Stimulated activated CD8-positive, alpha-beta memory T cell treated with anti-CD3 and anti-CD28 coated beads, Interleukin-4, amount 100 ng/mL, for 48 hours (primary cell): ENCODE data around the gene SNN.

Experiments used
- DNase-seq: peaks from one replicate; pipeline ENCODE4 v3.0.0-alpha.2; 2020

The SNN gene

DNA sequence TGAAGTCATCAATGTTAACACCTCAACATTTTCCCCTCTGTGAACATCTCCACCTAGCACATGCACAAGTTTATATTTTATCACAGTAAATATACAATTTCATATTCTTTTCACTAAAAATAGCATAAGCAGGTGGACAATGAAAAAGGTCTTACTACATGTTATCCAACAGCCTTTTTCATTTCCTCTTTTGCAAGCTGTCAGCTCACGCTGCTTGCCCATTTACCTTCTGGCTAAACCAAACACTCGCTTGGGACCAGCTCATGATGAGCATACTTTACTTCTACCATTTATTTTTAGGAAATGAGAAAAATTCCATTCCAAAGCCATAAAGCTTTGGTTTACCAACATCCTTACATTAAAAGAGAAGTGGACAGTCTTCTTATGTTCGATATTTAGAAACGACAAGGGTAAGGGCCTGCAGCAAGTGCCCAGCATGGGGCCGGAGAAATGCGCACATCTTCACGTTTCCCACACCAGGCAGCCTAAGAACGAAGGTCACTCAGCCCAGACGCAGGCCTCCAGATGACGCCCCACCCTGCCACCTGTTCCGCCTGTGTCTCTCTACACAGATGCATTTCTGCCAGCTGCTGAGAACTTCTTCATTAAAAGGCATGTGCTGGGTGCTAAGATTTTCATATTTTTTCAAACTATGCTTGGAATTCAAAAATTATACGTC, 13.9 kb downstream of the SNN start:
- no peak for DNase-seq

DNA sequence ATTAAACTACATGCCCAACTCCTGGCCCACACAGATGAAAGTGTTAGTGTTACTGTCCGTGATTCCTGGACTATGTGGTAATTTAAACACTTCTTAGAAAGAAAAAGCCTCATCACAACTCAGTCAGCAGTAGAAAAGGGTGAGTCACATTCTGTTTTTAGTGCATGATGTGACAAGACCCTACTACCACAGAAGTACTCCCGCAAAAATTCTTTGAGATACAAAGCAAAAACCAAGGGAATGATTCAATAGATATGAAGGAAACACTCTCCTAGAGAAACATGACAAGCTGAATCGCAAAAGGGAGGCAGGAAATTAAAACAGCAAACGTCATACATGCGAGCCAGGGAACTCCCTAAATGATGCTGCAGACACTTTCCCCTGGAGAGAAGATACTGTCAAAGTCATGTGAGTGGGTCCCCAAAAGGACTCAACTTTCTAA, 14.4 kb downstream of the SNN start:
- no peak for DNase-seq

DNA sequence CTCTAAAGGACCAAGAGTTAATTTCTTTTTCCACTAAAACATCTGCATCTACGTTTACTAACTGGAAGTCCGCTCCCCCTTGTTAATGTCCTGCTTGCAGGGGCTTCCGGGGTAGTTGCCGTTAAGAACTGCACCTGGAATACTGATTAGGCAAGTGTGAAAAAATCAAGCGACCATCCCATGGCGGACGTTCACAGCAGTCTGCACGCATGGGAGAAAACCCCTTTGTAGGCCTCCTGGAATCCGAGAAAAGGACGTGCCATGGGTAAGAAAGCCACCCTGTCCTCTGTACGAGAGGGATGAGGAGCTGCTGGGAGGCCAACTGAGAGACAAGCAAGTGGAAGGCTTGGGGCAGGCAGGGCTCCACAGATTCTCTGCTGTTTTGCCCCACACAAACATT, 14.9 kb downstream of the SNN start:
- no peak for DNase-seq

DNA sequence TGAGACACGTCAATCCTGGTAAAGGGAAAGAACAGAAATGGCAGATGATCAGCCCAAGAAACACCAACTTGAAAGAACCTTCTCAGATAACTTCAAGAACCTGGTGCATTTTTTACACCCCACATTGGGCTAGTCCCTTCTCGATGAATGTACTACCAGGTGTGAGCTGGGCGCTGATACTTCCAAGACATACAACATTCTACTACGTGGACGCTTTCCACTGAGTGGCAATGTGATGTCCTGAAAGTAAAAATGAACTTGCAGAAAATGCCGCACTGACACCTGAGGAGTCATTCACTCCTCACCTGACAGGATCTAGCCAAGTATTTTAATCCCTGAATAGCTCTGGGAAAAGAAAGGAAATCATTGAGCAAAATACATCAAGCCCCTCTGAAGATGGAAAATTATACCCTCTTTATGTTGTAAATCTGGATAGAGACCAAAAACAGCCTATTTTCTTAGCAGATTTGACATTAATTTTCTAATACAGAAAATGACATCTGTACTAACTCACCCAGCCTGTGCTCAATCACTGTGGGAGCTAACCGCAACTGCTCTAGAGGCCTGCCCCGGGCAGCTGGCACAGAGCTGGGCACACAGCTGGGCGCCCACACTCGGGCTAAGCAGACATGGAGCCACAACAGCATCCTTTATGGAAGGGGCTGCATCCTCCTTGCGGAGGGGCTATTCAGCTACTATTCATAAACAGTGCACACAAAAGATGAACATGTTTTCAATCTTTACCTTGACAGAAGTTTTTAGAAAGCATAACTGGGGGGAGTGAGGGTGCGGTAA, 16.2 kb downstream of the SNN start:
- DNase-seq = no peak

DNA sequence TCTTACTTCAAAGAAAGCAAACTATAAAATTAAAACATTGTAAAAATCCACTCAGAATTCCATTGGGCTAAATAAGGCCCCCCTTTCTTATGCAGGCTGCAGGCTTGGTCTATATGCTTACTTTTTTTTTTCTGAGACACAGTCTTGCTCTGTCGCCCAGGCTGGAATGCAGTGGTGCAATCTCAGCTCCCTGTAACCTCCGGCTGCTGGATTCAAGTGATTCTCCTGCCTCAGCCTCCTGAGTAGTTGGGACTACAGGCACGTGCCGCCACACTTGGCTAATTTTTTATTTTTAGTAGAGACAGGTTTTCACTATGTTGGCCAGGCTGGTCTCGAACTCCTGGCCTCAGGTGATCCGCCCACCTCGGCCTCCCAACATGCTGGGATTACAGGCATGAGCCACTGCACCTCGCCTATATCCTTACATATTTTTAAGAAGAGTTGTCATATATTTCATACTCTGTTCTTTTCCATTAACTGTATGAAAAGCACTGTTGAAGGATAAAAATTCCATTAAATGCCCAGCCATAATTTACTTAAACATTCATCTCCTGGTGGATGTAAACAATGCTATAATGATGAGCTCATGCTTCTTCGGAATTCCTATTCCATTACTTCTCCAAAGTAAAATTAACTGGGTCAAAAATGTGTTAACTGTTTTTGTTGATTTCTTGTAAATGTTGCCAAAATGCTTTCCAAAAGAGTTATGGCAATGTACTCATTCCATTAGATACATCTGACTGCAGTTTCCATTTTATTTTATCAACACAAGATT, 17.8 kb downstream of the SNN start:
- no peak for DNase-seq

DNA sequence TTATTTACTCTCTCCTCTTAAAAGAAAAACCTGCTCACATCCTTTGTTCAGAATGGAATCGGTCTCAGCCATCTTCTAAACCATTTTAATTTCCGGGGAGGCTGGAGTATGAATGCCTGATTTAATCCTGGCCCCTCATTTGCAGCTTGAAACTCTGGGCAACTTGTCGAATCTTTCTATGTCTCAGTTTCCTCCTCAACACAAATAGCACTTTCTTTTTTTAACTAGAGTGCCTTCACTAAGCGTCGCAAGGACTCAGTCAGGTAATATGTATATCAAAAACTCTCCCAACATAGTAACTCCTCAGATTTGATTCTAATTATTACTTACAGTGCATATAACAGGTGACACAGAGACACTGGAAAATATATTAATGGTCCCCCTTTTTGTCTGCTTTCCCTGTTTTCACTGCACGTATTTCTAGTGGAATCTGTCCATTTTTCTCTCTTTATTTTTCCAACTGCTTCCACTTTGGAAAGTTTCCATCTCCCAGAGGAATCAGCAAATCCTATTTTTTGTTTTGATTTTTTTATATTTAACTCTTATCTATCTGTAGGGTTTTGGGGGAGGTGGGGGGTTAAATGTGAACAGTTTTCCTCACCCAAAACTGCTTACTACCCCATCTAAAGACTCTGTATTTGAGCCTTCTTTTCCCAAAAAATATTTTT, 18.6 kb downstream of the SNN start:
- no peak for DNase-seq

DNA sequence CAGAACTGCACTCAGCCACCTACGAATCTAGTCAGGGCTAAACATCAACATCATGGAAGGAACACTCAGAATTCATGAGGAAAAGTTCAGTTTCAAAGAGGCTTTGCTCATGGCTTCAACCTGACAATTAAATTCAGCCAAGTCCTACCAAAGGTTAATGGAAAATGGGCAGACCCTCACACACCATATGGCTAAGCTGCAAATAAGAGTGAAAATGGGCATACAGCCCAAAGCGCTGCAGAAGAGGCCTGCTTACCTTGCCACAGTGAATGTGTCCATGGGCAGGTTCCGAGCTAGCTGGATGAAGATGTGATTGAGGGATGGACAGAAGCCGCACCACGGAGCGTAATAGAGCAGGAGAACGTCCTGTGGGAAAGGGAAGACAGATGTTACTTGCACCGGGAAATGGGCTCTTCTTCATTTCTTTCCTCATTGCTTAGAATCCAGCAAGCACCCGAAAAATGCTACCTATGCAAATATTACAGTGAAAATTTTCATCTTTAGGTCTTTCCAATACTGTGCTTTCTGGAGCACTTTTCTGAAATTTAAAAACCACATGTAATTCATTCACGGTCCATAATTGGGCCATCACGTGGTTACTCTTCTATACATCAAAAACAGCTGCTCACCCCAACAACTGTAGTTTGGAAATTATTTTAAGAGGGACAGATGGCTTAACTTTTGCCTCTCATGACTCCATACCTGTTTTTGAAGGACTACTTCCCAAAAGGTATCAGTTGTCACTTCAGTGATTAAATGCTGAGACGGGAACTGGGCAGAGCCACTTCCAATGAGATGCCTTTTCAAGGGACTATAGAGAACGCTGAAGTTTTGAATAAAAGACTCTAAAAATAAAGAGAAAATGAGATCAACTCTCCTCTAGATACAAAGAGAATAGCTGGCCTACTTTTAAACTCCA, 19.6 kb downstream of the SNN start:
- DNase-seq = no peak

DNA sequence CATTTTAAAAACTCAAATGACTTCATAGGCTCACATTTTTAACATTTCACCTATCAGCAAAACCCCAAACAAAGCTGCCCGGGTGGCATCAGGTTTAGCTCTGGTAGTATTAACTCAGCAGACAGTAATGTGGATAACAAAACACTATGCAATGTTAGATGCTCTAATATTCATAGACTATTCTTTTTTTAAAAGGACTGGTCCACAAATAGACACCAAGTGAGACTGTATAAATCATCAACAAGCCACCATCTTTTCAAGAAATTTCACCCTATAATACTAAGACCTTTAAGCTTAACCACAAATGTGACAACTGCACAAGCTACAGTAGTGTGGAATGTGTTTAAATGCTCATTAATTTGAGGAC, 20.2 kb downstream of the SNN start:
- no peak for DNase-seq

DNA sequence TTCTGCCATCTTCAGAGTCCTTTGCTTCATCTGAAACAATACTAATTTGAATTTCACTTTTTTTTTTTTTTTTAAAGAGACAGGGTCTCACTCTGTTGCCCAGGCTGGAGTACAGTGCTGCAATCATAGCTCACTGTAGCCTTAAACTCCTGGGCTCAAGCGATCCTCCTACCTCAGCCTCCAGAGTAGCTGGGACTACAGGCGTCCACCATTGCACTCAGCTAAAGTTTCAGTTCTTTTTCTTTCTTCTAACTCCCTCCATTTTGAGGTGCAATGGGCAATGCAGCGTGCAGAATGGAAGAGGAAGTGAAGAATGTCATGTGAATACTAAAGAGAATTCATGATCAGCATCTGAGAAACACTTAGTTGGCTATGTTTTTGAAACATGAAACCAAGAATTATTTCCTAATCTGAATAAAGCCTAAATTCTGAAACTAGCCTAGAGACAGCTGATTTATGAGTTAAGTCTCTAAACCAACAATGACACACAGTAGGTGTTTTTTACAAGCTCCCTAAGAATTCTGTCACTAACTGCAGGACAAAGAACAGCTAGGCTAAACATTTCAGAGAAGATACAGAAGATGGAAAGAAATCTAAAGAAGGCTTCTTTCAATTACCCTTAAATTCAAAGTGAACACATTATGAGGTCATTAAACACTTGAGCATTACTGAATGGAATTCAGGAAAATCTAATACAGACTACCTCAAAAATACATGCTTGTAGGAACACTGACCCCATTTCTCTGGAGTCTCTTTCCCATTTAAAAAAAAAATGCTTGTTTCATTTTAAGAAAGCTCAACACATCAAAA, 21.0 kb downstream of the SNN start:
- no peak for DNase-seq

DNA sequence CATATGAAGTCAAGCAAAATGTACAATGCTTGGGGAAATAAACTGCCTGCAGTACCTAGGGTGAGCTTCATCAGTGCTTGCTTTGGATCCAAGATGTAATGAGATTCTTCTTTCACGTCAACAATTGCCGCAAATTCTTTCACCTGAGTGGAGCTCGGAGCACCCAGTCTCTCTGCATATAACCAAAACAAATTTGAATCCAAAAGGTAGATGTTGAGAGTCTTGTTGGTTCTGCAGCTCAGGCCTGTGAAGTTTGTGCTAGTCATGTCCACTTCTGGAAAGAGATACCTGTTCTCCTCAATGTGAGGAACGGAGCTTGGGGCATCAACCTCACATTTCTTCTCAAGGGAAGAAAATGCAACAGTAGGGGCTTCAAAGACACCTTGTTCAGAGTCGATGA, 23.0 kb downstream of the SNN start:
- DNase-seq = no peak

DNA sequence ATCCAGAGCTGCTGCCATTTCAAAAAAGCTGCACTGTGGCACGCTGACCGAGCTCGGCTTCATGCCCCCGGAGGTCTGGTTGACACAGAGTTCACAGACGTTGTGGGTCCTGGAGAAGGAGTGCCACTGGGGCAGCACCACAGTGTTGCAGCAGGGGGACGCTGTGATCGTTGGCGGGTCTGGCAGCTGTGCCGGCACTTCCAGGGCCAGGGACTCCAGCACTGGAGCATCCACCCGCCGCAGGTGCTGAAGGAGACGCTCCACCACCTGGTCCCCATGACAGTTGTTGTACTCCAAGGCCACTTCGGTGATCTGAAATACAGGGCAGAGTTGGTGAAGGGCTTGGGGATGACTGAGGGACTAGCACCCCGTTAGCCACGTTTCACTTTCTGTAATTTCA, 23.5 kb downstream of the SNN start:
- DNase-seq = no peak

DNA sequence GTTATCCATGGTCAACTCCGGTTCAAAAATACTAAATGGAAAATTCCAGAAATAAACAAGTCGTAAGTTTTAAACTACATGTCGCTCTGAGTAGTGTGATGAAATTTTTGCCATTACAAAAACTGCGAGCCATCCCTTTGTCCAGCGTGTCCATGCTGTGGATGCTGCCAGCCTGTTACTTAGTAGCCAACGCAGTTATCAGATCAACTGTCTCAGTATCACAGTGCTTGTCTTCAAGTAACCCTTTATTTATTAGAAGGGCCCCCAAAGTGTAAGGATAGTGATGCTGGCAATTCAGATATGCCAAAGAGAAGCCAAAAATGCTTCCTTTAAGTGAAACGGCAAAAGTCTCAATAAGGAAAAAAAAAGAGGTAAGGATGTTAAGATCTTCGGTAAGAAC, 23.9 kb downstream of the SNN start:
- no peak for DNase-seq

DNA sequence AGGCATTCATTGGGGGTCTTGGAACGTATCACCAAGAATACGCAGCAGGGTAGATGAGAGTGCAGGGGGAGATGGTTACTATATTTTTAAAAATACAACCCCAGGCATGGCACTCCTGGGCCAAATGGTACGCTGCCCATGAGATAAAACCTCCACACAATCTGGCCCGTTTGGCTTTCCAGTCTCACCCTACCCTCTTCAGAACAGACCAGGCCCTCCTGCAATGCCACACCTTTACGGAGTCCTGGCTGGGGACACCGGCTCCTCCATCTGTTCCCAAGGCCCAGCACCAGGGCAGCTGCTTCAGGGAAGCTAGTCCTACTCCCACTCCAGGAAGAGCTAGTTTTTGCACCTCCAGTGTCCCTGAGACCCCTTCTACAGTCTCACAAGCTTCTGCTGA, 24.4 kb downstream of the SNN start:
- no peak for DNase-seq

DNA sequence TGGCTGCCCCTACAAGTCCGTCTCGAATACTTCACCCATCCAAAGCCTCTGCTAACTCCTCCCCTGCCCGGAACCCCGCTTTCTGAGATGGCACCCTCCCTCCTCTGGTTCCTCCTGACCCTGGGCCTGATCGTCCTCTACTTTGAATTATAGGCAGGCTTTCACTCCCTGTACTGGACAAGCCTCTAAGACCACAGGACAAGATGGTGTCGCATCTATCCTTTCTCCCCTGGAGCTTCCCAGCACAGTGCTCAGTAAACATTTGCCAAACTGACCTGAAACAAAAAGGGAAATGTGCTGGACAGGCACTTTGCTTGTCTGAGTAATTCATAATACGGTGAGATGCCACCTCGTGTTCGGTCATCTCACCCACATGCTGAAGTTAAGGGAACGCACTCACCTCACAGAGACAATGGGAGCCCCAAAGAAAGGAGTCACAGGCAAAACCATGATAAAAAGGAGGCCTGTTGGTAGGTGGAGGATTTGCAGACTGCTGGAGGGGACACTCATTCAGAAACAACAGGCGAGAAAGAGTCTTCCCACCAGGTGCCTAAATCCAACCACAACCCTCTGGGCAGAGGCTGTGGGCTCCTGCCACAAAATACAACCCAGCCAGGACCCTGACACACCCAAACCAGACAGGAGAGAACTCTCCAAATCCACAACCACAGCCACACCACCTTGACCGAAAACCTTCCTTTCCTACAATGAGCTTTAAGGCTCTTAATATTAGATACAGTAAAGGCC, 28.2 kb downstream of the SNN start:
- DNase-seq = no peak

DNA sequence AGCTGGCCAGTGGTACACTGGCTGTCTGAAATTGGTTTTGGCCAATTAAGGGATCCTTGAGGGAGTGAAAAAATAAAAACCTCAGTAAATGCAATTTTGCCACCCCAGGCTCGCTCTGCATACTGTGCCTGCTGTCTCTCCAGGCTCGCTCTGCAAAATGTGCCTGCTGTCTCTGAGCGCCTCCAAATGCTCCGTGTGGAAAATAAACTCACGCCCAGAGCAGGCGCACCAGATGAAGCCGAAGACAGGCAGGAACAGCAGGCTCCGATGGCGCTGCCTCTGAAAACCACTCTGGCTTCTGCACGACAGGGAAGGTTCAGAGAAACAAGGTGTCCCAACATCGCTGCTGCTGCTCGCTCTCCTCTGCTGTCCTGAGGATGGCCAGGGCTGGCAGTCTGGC, 29.1 kb downstream of the SNN start:
- DNase-seq = no peak

DNA sequence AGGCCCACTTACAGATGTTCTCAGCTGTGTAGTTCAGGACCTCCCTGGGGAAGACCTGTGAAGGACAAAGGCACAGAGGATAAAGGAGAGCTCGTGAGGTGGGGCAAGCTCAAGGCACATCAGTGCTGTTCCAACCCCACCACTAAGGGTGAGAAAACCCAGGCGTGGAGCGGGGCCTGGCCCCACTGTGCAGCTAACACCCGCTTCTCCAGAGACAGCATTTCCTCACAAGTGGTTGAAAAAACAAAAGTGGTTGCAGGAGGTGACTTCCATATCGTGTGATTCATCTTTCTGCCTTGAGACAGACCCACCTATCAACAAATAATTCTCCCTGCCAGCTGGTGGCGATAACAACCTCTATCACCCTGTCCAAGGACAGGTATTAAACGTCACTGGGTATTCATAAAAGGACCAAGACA, 30.0 kb downstream of the SNN start:
- peak; percentile 51 for DNase-seq

DNA sequence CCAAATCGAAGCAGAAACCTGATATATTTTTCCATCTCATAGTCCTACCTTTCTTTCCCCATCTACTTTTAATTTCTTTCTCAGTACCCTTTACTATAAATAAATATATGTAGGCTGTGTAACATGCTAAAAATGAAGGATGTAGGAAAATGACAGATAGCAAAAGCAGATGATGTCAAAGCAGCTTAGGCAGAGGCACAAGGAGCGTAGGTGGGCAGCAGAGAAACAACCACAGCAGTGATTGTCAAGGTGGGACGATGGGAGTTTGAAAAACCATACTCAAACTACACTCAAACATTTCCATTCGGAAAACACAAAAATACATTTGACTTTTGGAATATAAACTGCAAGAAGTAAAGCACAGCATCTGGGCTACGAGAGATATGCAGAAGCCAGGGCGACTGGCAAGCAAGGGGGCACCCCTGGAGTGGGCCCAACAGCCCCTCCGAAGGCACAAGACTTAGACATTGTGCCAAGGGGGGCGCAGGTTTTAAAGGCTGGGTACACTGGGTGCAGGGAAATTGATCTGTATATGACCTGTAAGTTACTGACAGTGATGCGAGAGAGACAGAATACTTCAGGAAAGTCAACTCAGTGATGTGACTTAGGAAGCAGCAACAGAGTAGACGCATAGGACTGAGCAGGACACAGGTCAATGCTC, 31.1 kb downstream of the SNN start:
- no peak for DNase-seq

DNA sequence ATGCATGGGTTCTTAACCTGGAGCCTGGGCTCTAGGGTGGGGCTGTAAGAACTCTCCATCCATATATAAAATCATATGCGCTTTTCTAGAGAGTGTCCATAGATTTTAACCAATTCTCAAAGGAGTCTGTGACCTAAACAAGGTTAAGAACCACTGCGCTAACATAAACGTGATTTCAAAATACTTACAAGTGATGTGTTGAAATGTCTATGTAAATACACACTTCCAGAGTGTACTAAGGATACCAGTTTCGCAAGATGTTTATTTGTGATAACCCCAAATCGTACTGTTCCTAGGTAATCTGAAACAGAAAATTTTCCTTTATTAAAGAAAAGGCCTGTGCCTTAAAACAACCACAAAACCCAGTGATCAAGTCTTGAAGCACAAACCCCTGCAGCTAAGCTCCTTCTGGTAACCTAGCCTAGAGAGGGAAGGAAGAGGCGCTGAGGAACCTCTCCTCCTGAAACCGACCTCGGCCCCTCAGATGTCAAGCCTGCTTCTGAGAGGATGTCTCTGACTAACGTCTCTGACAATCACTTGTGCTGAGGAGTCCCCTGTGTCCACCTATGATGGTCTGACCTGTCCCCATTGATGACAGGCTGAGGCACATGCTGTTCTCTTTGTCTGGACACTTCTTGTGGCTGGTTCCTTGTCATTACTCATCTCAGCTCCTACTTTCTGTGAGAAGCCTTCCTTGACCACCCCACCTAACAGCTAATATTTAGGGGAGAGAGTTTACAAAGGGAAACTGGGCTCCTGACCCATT, 32.2 kb downstream of the SNN start:
- DNase-seq = no peak

DNA sequence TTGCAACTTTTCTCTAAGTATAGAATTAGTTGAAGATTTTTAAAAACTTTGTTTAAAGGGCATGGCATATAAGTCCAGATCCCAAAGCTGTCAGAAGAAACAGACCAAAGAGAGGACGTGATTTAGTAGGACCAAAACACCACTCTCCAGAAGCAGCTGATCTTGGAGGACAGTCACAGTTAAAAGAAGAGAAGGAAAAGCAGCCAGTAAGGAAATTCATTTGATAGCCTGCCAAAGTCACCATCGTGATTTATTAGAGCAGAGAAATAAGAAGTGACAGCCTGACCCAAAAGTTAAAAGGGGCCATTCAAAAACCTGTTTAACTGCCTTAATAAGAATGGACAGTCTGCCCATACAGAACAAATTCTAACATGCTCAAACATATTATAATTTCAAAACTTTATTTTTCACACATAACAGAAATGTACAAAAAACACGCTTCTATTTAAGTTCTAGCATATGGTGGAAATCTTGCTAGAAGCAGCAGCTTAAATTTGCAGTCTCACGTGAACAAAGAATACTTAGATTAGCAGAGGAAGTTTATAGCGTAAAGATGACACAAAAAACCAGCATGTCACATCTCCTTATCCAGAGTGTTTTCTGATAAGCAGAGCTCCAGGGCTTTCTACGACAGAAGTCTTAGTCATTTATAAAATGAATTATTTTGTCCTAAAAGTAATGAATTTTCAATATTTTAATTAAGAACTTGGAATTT, 37.2 kb downstream of the SNN start:
- no peak for DNase-seq
